ENCODE data around the gene JAKMIP1.

JAKMIP1 gene

GRCh38 chr4:6172093-6172926 lies 28.0 kb downstream of the JAKMIP1 start:
- Histone ChIP-seq H3K4me3 (no peak overlapping the region), H3K36me3 (replicated peaks) (no peaks in the 10 kb centered on the region), H3K9me3 (no peaks in the 10 kb centered on the region), H3K27me3 (ENCODE audit: low read depth) (no peaks in the 10 kb centered on the region), H3K4me1 (no peaks in the 10 kb centered on the region)
- no peak for DNase-seq (ENCODE audit: low spot score in 2 of 2)
- in situ Hi-C loops (cut with MboI; ENCODE audit: low sequenced_read_pairs): no loop called here

DNA sequence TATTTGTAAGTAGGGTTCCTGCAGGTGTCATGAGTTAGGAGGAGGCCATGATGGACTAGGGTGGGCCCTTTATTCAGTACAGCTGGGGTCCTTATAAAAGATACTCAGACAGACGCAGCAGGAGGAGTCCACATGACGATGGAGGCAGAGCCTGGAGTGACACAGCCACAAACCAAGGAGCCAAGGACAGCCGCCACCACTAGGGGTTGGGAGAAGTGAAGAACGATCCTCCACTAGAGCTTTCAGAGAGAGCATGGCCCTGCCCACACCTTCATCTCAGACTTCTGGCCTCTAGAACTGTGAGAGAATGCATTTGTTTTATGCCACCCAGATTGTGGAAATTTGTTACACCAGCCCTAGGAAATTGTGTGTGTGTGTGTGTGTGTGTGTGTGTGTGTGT lies 31.1 kb downstream of the JAKMIP1 start:
- Histone ChIP-seq H3K4me3 (no peak overlapping the region), H3K27me3 (ENCODE audit: low read depth) (no peaks in the 10 kb centered on the region), H3K9me3 (no peaks in the 10 kb centered on the region), H3K4me1 (no peaks in the 10 kb centered on the region), H3K36me3 (replicated peaks) (no peaks in the 10 kb centered on the region)
- DNase-seq (ENCODE audit: low spot score in 2 of 2): no peak
- in situ Hi-C loops (cut with MboI; ENCODE audit: low sequenced_read_pairs): no loop called here

DNA sequence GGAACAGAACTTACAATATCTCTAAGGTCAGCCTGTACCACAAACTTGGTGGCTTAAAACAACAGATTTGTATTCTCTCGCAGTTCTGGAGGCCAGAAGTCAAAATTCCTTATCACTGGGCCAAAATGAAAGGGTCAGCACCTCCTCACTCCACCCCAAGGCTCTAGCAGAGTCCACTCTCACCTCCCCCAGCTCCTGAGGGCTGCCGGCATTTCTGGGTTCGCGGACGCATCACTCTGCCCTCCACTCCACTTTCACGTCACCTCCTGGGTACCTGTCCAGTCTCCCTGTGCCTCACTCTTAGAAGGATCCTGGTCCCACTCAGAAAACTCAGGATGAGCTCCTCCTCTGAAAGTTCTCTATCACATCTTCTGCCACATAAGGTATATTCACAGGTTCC lies 34.6 kb downstream of the JAKMIP1 start:
- no peaks in the 10 kb centered on the region for H3K27me3 ChIP-seq (ENCODE audit: low read depth)
- H3K36me3 ChIP-seq (replicated peaks): no peaks in the 10 kb centered on the region
- in situ Hi-C loops (cut with MboI; ENCODE audit: low sequenced_read_pairs): no loop called here

GRCh38 chr4:6162885-6163284 lies 37.5 kb downstream of the JAKMIP1 start:
- in situ Hi-C loops (cut with MboI; ENCODE audit: low sequenced_read_pairs): no loop called here
- Histone ChIP-seq H3K4me3 (no peak overlapping the region), H3K36me3 (replicated peaks) (no peaks in the 10 kb centered on the region), H3K4me1 (no peaks in the 10 kb centered on the region), H3K27me3 (ENCODE audit: low read depth) (peaks cover 13% of the 10 kb centered on the region), H3K9me3 (no peaks in the 10 kb centered on the region)
- no peak for DNase-seq (ENCODE audit: low spot score in 2 of 2)

More for the DNA sequence above, 34.6 kb downstream of the JAKMIP1 start:
- Histone ChIP-seq H3K4me3 (no peak overlapping the region), H3K4me1 (no peaks in the 10 kb centered on the region), H3K9me3 (no peaks in the 10 kb centered on the region)
- no peak for DNase-seq (ENCODE audit: low spot score in 2 of 2)

GRCh38 chr4:6161921-6162464 lies 38.4 kb downstream of the JAKMIP1 start:
- Histone ChIP-seq H3K4me3 (no peak overlapping the region), H3K27me3 (ENCODE audit: low read depth) (peaks cover 16% of the 10 kb centered on the region), H3K9me3 (no peaks in the 10 kb centered on the region), H3K4me1 (no peaks in the 10 kb centered on the region), H3K36me3 (replicated peaks) (no peaks in the 10 kb centered on the region)
- in situ Hi-C loops (cut with MboI; ENCODE audit: low sequenced_read_pairs): no loop called here
- no peak for DNase-seq (ENCODE audit: low spot score in 2 of 2)

GRCh38 chr4:6160536-6160935 lies 39.8 kb downstream of the JAKMIP1 start:
- no peak for DNase-seq (ENCODE audit: low spot score in 2 of 2)
- no peak overlapping the region for H3K4me3 ChIP-seq

GRCh38 chr4:6157926-6158325 lies 42.4 kb downstream of the JAKMIP1 start:
- in situ Hi-C loops (cut with MboI; ENCODE audit: low sequenced_read_pairs): no loop called here
- Histone ChIP-seq H3K9me3 (no peaks in the 10 kb centered on the region), H3K27me3 (ENCODE audit: low read depth) (peaks cover 30% of the 10 kb centered on the region), H3K4me3 (no peak overlapping the region), H3K36me3 (replicated peaks) (no peaks in the 10 kb centered on the region), H3K4me1 (no peaks in the 10 kb centered on the region)
- no peak for DNase-seq (ENCODE audit: low spot score in 2 of 2)

More at GRCh38 chr4:6160536-6160935, 39.8 kb downstream of the JAKMIP1 start:
- peaks cover 23% of the 10 kb centered on the region for H3K27me3 ChIP-seq (ENCODE audit: low read depth)
- in situ Hi-C loops (cut with MboI; ENCODE audit: low sequenced_read_pairs): no loop called here
- no peaks in the 10 kb centered on the region for H3K4me1 ChIP-seq
- H3K36me3 ChIP-seq (replicated peaks): no peaks in the 10 kb centered on the region
- no peaks in the 10 kb centered on the region for H3K9me3 ChIP-seq

GRCh38 chr4:6155996-6156750 lies 44.2 kb downstream of the JAKMIP1 start:
- H3K4me3 ChIP-seq: no peak overlapping the region
- no peak for DNase-seq (ENCODE audit: low spot score in 2 of 2)
- no peaks in the 10 kb centered on the region for H3K9me3 ChIP-seq
- H3K36me3 ChIP-seq (replicated peaks): no peaks in the 10 kb centered on the region
- in situ Hi-C loops (cut with MboI; ENCODE audit: low sequenced_read_pairs): no loop called here
- H3K4me1 ChIP-seq: no peaks in the 10 kb centered on the region
- H3K27me3 ChIP-seq (ENCODE audit: low read depth): peaks cover 33% of the 10 kb centered on the region

DNA sequence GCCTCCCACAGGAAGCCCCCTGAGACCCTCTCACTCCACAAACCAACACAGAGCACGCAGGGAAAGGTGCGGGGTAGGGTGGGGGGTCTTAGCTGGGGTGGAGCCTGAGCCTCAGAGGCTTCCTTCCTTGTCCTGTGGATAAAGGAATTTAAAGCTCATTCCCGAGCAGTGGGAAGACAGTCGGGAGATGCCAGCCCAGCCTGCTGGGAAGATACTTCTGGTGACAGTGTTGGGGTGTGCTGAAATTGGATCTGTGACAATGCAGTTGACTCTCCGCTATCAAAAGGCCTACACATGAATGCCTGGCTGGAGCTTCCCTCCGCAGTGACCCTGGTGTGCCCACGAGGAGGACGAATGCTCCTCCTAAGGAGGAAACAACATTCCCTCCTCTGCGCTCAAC lies 45.5 kb downstream of the JAKMIP1 start:
- in situ Hi-C loops (cut with MboI; ENCODE audit: low sequenced_read_pairs): no loop called here
- no peaks in the 10 kb centered on the region for H3K4me1 ChIP-seq
- H3K36me3 ChIP-seq (replicated peaks): no peaks in the 10 kb centered on the region
- H3K27me3 ChIP-seq (ENCODE audit: low read depth): peaks cover 27% of the 10 kb centered on the region
- no peak overlapping the region for H3K4me3 ChIP-seq
- no peak for DNase-seq (ENCODE audit: low spot score in 2 of 2)
- no peaks in the 10 kb centered on the region for H3K9me3 ChIP-seq

DNA sequence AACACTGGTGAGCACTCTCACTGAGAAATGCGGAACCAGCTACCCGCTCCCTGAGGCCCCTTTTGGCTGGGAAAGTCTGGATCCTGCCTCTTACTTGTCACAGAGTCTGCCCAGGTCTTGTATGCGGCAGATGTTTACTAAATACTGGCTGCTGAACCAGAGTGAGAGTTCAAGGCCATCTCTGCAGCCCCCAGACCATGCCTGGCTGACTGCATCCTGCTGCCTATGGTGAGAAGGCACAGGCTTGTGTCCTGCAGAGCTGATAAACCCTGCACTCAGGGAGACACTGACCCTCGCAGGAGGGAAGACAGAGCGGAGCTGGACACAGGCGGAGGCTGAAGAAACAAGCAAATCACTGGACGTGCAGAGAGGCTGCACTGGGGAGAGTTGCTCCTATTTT lies 46.5 kb downstream of the JAKMIP1 start:
- H3K4me1 ChIP-seq: no peaks in the 10 kb centered on the region
- H3K4me3 ChIP-seq: no peak overlapping the region
- in situ Hi-C loops (cut with MboI; ENCODE audit: low sequenced_read_pairs): no loop called here
- H3K9me3 ChIP-seq: no peaks in the 10 kb centered on the region
- peaks cover 24% of the 10 kb centered on the region; the same call in 1 of the 2 replicates for H3K27me3 ChIP-seq (ENCODE audit: low read depth)
- no peak for DNase-seq (ENCODE audit: low spot score in 2 of 2)
- H3K36me3 ChIP-seq (replicated peaks): no peaks in the 10 kb centered on the region

- Histone ChIP-seq H3K27me3 (ENCODE audit: low read depth) (peaks cover 24% of the 10 kb centered on the region; the same call in 1 of the 2 replicates), H3K36me3 (replicated peaks) (no peaks in the 10 kb centered on the region), H3K4me1 (no peaks in the 10 kb centered on the region), H3K9me3 (no peaks in the 10 kb centered on the region), H3K4me3 (no peak overlapping the region)
- in situ Hi-C loops (cut with MboI; ENCODE audit: low sequenced_read_pairs): no loop called here
- DNase-seq (ENCODE audit: low spot score in 2 of 2): no peak
These were observed 47.3 kb downstream of the JAKMIP1 start for GRCh38 chr4:6152869-6153705.

- Histone ChIP-seq H3K9me3 (no peaks in the 10 kb centered on the region), H3K36me3 (replicated peaks) (no peaks in the 10 kb centered on the region), H3K4me1 (no peaks in the 10 kb centered on the region), H3K4me3 (no peak overlapping the region), H3K27me3 (ENCODE audit: low read depth) (peaks cover 11% of the 10 kb centered on the region; the same call in 1 of the 2 replicates)
- no peak for DNase-seq (ENCODE audit: low spot score in 2 of 2)
- in situ Hi-C loops (cut with MboI; ENCODE audit: low sequenced_read_pairs): no loop called here
These were observed 50.2 kb downstream of the JAKMIP1 start for GRCh38 chr4:6150046-6150735.

Data from HAP-1 (cell line).